IPS DF 6.9 (cell line): ENCODE results near the gene HEYL.

Source experiments
- DNase-seq: peaks from one replicate; pipeline ENCODE4 v3.0.0-alpha.2; 2013; ENCODE audit warnings: low read depth, low spot score
- H3K27ac ChIP-seq: one replicate; pipeline ENCODE4 v1.5.1; 2013; ENCODE audit warnings: low read length, control low read depth
- H3K27me3 ChIP-seq: 2 replicates; pipeline ENCODE4 v1.6.1; 2013; ENCODE audit warnings: mild to moderate bottlenecking, low read length; ENCODE audit not compliant: control insufficient read depth, insufficient read depth
- H3K36me3 ChIP-seq: 2 replicates; pipeline ENCODE4 v1.6.1; 2013; ENCODE audit warnings: low read length; ENCODE audit not compliant: control insufficient read depth, insufficient read depth
- H3K4me1 ChIP-seq: 2 replicates; pipeline ENCODE4 v1.6.1; 2013; ENCODE audit warnings: low read length; ENCODE audit not compliant: control insufficient read depth, insufficient read depth
- H3K4me3 ChIP-seq: 2 replicates; pipeline ENCODE4 v1.5.1; 2013; ENCODE audit warnings: mild to moderate bottlenecking, low read length
- H3K9me3 ChIP-seq: 2 replicates; pipeline ENCODE4 v1.6.1; 2013; ENCODE audit warnings: low read length, inconsistent platforms; ENCODE audit not compliant: control insufficient read depth, insufficient read depth
- WGBS: extraction: QIAGEN DNeasy Blood & Tissue Kit; methylation state at CpG from one replicate; pipeline ENCODE4 v1.1.7; 2013; ENCODE audit warnings: mixed read lengths, missing lambda C conversion rate; ENCODE audit not compliant: insufficient read length, insufficient coverage; 5-methylcytosine and 5-hydroxymethylcytosine counted together

The HEYL gene

DNA sequence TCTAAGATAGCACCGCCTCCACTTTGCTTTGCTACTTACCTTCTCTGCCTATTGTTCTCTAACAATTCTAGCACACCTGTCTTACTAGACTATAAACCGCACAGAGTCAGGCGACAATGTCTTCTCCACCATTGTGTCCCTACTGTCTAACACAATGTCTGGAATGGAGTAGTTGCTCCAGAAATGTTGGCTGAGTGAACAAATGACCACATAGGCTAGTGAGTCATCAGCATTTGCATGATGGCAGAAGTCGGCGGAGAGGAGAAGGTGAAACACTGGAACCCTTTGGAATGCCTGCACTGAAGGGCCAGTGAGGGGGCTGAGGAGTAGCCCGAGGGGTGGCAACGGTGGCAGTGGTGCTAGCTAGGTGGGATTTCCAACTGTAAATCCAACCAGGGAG, 48.9 kb downstream of the HEYL start:
- no peaks in the 10 kb centered on the region for H3K27me3 ChIP-seq
- no peak for DNase-seq
- H3K4me3 ChIP-seq = no peak overlapping the region
- no peaks in the 10 kb centered on the region for H3K9me3 ChIP-seq
- H3K36me3 ChIP-seq = no peaks in the 10 kb centered on the region
- H3K4me1 ChIP-seq = no peaks in the 10 kb centered on the region
- no peak overlapping the region for H3K27ac ChIP-seq
- no CpG with 5 or more reads among the region's 7 CpGs for WGBS

DNA sequence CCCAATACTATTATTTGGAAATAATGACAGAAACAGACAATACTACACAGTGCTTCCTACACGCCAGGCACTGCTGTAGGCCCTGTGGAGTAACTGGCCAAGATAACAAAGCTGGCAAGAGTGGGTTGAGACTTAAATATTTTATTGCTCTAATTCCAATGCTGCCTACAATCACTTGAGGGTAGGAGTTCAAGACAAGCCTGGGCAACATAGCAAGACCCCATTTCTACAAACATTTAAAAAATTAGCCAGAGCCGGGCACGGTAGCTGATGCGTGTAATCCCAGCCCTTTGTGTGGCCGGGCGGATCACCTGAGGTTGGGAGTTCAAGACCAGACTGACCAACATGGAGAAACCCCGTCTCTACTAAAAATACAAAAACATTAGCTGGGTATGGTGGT, 53.5 kb downstream of the HEYL start:
- Histone ChIP-seq H3K27me3 (no peaks in the 10 kb centered on the region), H3K36me3 (no peaks in the 10 kb centered on the region), H3K9me3 (no peaks in the 10 kb centered on the region), H3K27ac (no peak overlapping the region), H3K4me1 (0 out of 2 replicates have a peak, but pooled peaks cover 1% of the 10 kb centered on the region), H3K4me3 (no peak overlapping the region)
- WGBS = no CpG with 5 or more reads among the region's 7 CpGs
- DNase-seq = no peak

DNA sequence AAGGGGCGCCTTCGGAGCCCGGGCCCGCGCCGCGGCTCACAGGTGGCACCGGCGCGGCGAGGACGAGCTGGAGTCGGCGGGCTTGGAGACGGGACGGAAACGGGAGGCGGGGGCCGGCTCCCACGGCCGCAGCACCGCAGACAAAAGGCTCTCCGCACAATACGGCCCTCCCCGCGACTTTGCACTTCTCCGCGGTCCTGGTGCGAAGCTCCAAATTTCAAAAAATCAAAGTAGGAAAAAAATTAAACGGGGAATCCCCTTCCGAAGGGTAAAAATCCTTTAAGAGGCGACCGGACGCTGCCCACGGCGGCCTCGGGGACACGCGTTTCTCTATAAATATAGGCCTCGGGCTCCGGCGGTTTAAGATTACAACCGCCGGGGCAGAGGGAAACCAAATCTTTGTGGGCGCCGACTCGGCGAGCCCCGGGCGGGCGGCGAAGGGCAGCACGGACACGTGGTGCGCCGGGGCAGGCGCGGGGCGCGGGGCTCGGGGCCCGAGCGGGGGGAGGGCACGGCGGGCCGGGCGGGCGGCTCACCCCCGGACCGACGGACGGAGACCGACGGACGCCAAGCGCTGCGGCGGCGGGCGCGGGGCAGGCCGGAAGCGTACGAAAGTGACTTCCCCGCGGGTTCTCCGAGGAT, 63.3 kb downstream of the HEYL start:
- no peak overlapping the region for H3K27ac ChIP-seq
- H3K4me3 ChIP-seq = peak overlapping the region; percentile 66
- no peak for DNase-seq
- peaks cover 6% of the 10 kb centered on the region for H3K36me3 ChIP-seq
- H3K9me3 ChIP-seq = no peaks in the 10 kb centered on the region
- no peaks in the 10 kb centered on the region; the same call in 1 of the 2 replicates for H3K4me1 ChIP-seq
- no peaks in the 10 kb centered on the region for H3K27me3 ChIP-seq
- WGBS = no CpG with 5 or more reads among the region's 87 CpGs

DNA sequence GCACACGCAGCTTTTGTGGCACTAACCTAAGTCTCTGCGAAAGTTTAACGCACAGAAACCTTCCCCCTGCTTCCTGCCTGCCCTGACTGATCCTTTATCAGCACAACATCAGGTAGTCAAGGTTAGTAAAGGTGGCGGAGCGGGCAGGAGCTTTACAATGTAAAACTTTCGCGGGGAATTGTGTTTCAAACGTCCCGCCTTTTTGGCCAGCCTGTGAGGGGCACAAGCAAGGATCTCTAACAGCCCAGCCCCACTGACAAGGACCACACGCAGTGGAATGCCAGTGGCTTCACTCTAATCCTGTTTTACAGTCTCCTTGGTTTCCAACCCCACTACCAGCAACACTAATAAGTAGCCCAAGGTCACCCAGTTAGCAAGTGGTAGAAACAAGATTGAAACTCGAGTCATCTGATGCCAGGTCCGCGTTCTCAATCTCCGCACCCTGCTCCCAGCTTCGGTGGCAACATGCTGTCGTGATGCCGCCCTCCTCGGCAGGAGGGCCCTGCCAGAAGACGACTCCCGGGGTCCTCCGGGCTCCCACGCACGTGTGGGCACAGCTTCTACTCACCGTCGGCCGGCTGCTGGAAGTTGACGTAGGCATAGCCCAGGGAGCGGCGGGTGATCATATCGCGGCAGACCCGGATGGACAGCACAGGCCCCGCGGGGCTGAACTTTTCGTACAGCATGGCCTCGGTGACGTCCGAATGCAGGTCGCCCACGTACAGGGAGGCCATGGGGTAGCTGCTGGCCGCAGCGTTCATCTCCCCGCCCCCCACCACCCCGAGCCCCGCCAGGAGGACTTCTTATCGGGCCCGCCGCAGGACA, 64.0 kb downstream of the HEYL start:
- peak overlapping the region; percentile 66 for H3K4me3 ChIP-seq
- no peaks in the 10 kb centered on the region for H3K9me3 ChIP-seq
- no CpG with 5 or more reads among the region's 48 CpGs for WGBS
- H3K4me1 ChIP-seq = no peaks in the 10 kb centered on the region; the same call in 1 of the 2 replicates
- H3K36me3 ChIP-seq = peaks cover 14% of the 10 kb centered on the region
- H3K27ac ChIP-seq = no peak overlapping the region
- DNase-seq = no peak
- H3K27me3 ChIP-seq = no peaks in the 10 kb centered on the region

DNA sequence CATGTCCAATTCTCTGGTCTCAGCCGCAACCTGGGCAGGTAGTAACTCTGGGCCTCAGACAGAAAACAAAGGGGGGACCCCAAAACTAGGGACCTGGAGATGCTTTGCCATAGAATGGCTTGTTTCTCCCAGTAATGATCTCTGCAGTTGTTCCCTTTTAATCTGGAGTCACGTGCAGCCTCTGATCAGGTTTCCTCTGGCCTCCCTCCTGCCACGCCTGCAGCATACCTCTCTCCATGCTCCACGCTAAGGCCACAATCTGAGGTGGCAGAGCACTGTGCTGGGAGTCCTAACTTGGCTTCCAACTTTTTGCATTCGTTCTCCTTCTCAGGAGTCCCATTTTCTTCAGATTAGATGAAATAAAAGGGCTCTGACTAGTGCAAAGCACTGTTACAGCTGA, 64.8 kb downstream of the HEYL start:
- DNase-seq = no peak
- H3K27ac ChIP-seq = no peak overlapping the region

More for the DNA sequence above, 64.8 kb downstream of the HEYL start:
- peak overlapping the region; percentile 66; the same call in 1 of the 2 replicates for H3K4me3 ChIP-seq
- no CpG with 5 or more reads among the region's 5 CpGs for WGBS
- H3K4me1 ChIP-seq = no peaks in the 10 kb centered on the region; the same call in 1 of the 2 replicates
- no peaks in the 10 kb centered on the region for H3K27me3 ChIP-seq
- H3K9me3 ChIP-seq = no peaks in the 10 kb centered on the region
- H3K36me3 ChIP-seq = peaks cover 19% of the 10 kb centered on the region
